Panc1 (cell line): ENCODE measurements around the gene REV3L. TPM values are rescaled to one million over a fixed set of nuclear protein-coding genes. Genes with fewer than 3 reads are reported as not detected.

Source experiments
- ATAC-seq: fragments of 200-7000 bp; cut with Tn5 transposase; 2 replicates; pipeline ENCODE4 v1.9.1; 2020; ENCODE audit warnings: mild to moderate bottlenecking, moderate library complexity
- BruUV-seq: library from RNA; stranded (reverse); fragments of 400-500 nt; replicated peaks from 2 replicates; lab custom pipeline; 2021; lab: Mats Ljungman, UMichigan
- CTCF ChIA-PET: fragments of 300-600 bp; sonication (Branson Sonifier 250); formaldehyde crosslinking; loops from one replicate; lab custom pipeline; 2022; ENCODE audit warnings: antibody characterized with exemption; lab: Charles Lee
- POLR2A ChIA-PET: fragments of 300-600 bp; sonication (Branson Sonifier 250); formaldehyde crosslinking; loops from one replicate; lab custom pipeline; 2022; ENCODE audit warnings: antibody characterized with exemption; lab: Charles Lee
- DNase-seq: peaks from one replicate; pipeline ENCODE4 v3.0.0-alpha.2; 2010; ENCODE audit warnings: low read depth, low spot score
- H3K27ac ChIP-seq: 2 replicates; pipeline ENCODE4 v1.5.1; 2011; ENCODE audit warnings: mild to moderate bottlenecking, low read length, inconsistent platforms
- H3K27me3 ChIP-seq: fragments of 200-500 bp; sonication (Bioruptor generic); 2 replicates; pipeline ENCODE4 v1.6.0; 2014; ENCODE audit warnings: low read length, inconsistent platforms; ENCODE audit not compliant: control insufficient read depth, insufficient read depth
- H3K36me3 ChIP-seq: fragments of 200-500 bp; sonication (Bioruptor generic); 2 replicates; pipeline ENCODE4 v1.5.1; 2014; ENCODE audit warnings: inconsistent platforms, mild to moderate bottlenecking, low read length, moderate library complexity; ENCODE audit not compliant: control insufficient read depth, insufficient read depth
- H3K4me1 ChIP-seq: 2 replicates; pipeline ENCODE4 v1.5.1; 2011; ENCODE audit warnings: inconsistent platforms, mild to moderate bottlenecking, low read length, moderate library complexity; ENCODE audit not compliant: control insufficient read depth, insufficient read depth
- H3K4me3 ChIP-seq, 2 experiments: 2 replicates each; pipeline ENCODE4 v1.5.1; 2011 to 2012; ENCODE audit warnings: low read depth in 2 of 2, low read length in 2 of 2, mild to moderate bottlenecking in 2 of 2, inconsistent platforms in 1 of 2, moderate library complexity in 1 of 2
- H3K9me3 ChIP-seq: fragments of 200-500 bp; sonication (Bioruptor generic); 2 replicates; pipeline ENCODE4 v1.5.1; 2014; ENCODE audit warnings: low read depth, mild to moderate bottlenecking, inconsistent platforms, low read length, moderate library complexity; ENCODE audit not compliant: control insufficient read depth, insufficient read depth
- POLR2AphosphoS5 ChIP-seq: IDR thresholded peaks from 2 replicates; pipeline ENCODE4 v1.6.1; 2012; ENCODE audit warnings: mild to moderate bottlenecking, low read depth, low read length, moderate library complexity
- REST ChIP-seq, 2 experiments: IDR thresholded peaks; 2 replicates each; pipeline ENCODE4 v1.6.1; 2011 to 2012; ENCODE audit warnings: low read depth in 2 of 2, control low read depth in 1 of 2, low read length in 1 of 2, mild to moderate bottlenecking in 1 of 2, moderate library complexity in 1 of 2; ENCODE audit not compliant: insufficient read depth in 1 of 2
- SIN3A ChIP-seq: IDR thresholded peaks from 2 replicates; pipeline ENCODE4 v1.6.1; 2012; ENCODE audit warnings: low read depth, mild to moderate bottlenecking, low read length, moderate library complexity, borderline replicate concordance; ENCODE audit not compliant: insufficient read depth
- TCF7L2 ChIP-seq: IDR thresholded peaks from 2 replicates; pipeline ENCODE4 v1.6.1; 2011; ENCODE audit warnings: mild to moderate bottlenecking, low read depth, low read length, inconsistent platforms
- in situ Hi-C: cut with HindIII; loops from 2 replicates; pipeline ENCODE4 v1.10.0; 2016; ENCODE audit warnings: low sequenced_read_pairs, low pct_unique_long_range_greater_than_20kb
- intact Hi-C: fragments of 100-400 bp; cut with micrococcal nuclease; formaldehyde crosslinking; loops from one replicate; pipeline ENCODE4 v1.10.0; 2022; ENCODE audit not compliant: unreplicated experiment
- total RNA-seq: library from RNA; stranded (reverse); gene quantifications from one replicate; pipeline ENCODE4 v1.2.1, GENCODE V29; 2021; ENCODE audit not compliant: unreplicated experiment
- TF ChIP-seq, protein P1 (sequence below): fragments of 450-650 bp; IDR thresholded peaks from 2 replicates; pipeline ENCODE4 v1.5.1; 2017; ENCODE audit warnings: mild to moderate bottlenecking

REV3L gene
- total RNA-seq, 1 experiment from 2014 or later, result 44.8 TPM

DNA sequence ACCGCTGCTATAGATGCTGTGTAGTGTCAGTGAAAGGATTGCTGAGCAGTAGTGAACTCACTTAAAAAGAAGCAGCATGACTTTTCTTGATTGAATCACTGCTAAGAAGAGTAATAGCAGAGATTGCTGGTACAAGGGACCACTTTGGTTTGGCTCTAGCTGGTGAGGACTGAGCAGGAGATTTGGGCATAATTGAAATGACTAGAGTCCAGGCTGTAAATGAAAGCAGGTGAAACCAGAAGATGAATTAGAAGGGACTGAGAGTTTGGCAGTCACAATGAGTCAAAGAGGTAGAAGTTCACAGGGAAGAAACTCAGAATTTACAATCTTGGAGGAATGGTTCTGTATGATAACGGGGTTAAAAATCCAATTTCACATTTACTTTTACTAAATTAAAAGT lies 19.1 kb upstream of the REV3L start:
- Histone ChIP-seq H3K27ac (no peak overlapping the region), H3K9me3 (no peaks in the 10 kb centered on the region), H3K36me3 (no peaks in the 10 kb centered on the region), H3K4me3 (no peak overlapping the region), H3K4me1 (0 out of 2 replicates have a peak, but pooled peaks cover 3% of the 10 kb centered on the region), H3K27me3 (no peaks in the 10 kb centered on the region)
- no TSS peak for BruUV-seq
- DNase-seq, result no peak
- no peak for ATAC-seq
- POLR2A ChIA-PET, result no interaction called here
- CTCF ChIA-PET, result no interaction called here
- intact Hi-C loops (no loop called here), in situ Hi-C loops (no loop called here)
- TF ChIP-seq, protein P1, sequence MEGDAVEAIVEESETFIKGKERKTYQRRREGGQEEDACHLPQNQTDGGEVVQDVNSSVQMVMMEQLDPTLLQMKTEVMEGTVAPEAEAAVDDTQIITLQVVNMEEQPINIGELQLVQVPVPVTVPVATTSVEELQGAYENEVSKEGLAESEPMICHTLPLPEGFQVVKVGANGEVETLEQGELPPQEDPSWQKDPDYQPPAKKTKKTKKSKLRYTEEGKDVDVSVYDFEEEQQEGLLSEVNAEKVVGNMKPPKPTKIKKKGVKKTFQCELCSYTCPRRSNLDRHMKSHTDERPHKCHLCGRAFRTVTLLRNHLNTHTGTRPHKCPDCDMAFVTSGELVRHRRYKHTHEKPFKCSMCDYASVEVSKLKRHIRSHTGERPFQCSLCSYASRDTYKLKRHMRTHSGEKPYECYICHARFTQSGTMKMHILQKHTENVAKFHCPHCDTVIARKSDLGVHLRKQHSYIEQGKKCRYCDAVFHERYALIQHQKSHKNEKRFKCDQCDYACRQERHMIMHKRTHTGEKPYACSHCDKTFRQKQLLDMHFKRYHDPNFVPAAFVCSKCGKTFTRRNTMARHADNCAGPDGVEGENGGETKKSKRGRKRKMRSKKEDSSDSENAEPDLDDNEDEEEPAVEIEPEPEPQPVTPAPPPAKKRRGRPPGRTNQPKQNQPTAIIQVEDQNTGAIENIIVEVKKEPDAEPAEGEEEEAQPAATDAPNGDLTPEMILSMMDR, result no peak
- TF ChIP-seq POLR2AphosphoS5 (no peak), REST (IDR thresholded peaks at IDR 0.05; ENCODE audit: insufficient read depth in 1 of 2, low read depth in 2 of 2, low read length in 1 of 2) (no peak), SIN3A (no peak), TCF7L2 (no peak)

DNA sequence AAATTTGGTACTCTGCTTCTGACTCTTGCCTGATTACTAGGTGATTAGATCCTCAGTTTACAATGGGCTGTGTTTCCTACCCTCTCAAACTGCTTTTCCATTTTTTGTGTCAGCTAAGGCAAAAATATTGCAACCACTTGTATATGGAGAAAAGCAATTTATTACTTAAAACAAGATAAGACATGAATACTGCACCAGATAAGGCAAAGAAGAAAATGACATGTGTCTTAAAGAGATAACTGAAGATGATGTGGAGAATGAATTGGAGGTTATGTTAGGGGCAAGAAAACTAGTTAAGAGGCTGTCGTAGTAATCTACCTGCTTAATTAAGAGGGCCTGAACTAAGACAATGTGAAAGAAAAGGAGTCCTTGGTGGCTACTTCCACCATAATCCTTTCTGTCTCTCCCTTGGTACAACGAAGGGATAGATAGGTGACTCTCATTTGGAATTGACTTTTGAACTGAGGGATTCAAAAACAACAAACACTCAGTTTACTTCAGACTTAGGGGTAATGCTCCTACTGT lies 16.3 kb upstream of the REV3L start:
- no TSS peak for BruUV-seq
- ATAC-seq (no peak), DNase-seq (no peak)
- peak overlapping the region; percentile 2; the same call in 1 of the 2 replicates for H3K27ac ChIP-seq
- no peaks in the 10 kb centered on the region for H3K27me3 ChIP-seq
- no peaks in the 10 kb centered on the region for H3K9me3 ChIP-seq
- ChIA-PET CTCF (no interaction called here), POLR2A (no interaction called here)
- intact Hi-C loops, result no loop called here
- in situ Hi-C loops, result no loop called here
- no peak for TF ChIP-seq POLR2AphosphoS5
- TF ChIP-seq REST (IDR thresholded peaks at IDR 0.05; ENCODE audit: insufficient read depth in 1 of 2, low read depth in 2 of 2, low read length in 1 of 2), result no peak
- TF ChIP-seq, protein P1, result no peak
- no peak for TF ChIP-seq SIN3A
- TF ChIP-seq TCF7L2, result no peak
- no peak overlapping the region for H3K4me3 ChIP-seq
- no peaks in the 10 kb centered on the region for H3K36me3 ChIP-seq
- peaks cover 7% of the 10 kb centered on the region; the same call in 1 of the 2 replicates for H3K4me1 ChIP-seq
